GM19023 (cell line): ENCODE data around the gene SLC26A9.

Source experiments
- ATAC-seq: cut with Tn5 transposase; IDR thresholded peaks from one replicate; pipeline ENCODE4 v1.9.1; 2021; ENCODE audit warnings: mild to moderate bottlenecking, moderate library complexity; ENCODE audit not compliant: unreplicated experiment

Gene SLC26A9

DNA sequence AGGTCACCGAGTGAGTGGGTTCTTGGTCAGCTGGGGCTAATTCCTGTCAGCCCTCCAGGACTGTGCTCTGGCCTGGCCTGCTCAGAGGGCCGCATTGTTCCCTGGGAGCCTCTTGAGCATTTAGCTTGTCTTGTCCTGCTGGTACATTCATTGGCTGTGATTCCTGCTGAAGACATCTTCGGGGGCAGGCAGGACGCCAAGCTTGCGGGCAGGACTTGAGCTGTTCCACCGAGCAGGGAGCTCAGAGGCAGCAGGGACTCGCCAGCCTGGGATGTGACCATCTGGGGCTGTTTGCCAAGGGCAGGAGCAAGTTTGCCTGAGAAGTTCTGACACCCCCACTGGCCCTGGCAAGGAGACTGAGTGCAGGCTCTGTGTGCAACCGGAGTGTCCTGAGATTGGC is 7.0 kb upstream of the SLC26A9 start:
- no peak for ATAC-seq

- no peak for ATAC-seq
Observed at GRCh38 chr1:205949753-205950152, 6.5 kb upstream of the SLC26A9 start.

DNA sequence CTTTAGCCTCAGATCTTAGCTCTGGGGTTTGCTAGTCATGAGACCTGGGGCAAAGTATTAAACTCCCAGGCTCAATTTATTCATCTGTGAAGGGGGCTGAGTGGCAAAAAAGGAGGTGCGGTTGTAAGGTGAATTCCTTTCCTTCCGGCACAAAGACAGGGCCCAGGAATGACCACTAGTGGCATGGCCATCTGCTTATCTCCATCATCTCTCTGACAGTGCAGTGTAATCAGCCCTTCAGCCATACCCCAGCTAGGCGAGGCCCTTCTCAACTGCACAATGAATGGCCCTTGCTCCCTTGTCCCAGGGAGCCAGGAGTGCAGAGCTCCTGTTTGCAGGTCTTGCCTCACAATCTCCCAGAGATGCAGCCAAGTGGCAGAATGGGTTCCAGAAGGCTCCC is 5.6 kb upstream of the SLC26A9 start:
- no peak for ATAC-seq

GRCh38 chr1:205948039-205948438 is 4.8 kb upstream of the SLC26A9 start:
- no peak for ATAC-seq

- ATAC-seq = no peak
Observed at GRCh38 chr1:205947024-205947423, 3.8 kb upstream of the SLC26A9 start.

DNA sequence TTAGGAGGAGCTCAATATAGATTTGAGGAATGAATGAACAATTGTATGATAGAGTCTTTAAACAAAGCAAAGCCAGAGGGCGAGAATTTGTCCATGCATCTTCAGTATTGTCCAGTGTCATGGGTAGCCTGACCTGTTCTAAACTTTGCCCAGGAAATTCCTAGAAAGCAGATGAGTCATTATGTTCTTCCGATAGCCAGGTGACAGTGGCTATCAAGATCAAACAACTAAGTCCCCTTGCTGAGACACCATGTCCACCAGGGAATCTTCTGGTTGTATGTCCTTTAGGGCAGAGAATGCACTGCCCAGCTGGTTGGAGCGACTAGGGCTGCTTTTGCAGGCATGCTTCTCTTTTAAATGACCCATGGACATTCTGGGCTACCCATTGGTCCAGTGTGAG is 1.8 kb upstream of the SLC26A9 start:
- ATAC-seq = no peak

DNA sequence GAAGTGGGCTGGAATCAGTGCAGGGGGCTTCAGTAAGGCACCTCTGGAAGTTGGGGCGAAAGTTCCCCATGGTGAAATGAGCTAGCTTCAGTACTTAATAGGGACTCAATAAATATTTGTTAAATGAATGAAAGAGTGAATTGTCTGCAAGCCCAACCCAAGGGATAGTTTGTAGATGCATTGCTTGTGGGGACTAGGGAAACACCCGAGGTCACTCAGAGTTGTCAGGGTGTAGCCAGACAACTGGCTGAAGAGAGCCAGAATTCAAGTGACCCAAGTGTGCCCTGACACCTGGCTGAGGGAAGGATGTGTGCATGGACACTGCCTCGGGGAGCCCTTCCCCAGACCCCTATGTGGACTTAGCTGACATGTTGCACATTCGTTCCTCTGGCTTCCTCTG is 1.3 kb upstream of the SLC26A9 start:
- ATAC-seq = no peak

- ATAC-seq = no peak
Observed at GRCh38 chr1:205942631-205943159, 561 bp downstream of the SLC26A9 start.

- no peak for ATAC-seq
Observed at GRCh38 chr1:205940710-205941109, 2.5 kb downstream of the SLC26A9 start.

GRCh38 chr1:205939690-205940330 is 3.4 kb downstream of the SLC26A9 start:
- ATAC-seq = no peak

GRCh38 chr1:205938682-205939081 is 4.6 kb downstream of the SLC26A9 start:
- ATAC-seq = no peak

DNA sequence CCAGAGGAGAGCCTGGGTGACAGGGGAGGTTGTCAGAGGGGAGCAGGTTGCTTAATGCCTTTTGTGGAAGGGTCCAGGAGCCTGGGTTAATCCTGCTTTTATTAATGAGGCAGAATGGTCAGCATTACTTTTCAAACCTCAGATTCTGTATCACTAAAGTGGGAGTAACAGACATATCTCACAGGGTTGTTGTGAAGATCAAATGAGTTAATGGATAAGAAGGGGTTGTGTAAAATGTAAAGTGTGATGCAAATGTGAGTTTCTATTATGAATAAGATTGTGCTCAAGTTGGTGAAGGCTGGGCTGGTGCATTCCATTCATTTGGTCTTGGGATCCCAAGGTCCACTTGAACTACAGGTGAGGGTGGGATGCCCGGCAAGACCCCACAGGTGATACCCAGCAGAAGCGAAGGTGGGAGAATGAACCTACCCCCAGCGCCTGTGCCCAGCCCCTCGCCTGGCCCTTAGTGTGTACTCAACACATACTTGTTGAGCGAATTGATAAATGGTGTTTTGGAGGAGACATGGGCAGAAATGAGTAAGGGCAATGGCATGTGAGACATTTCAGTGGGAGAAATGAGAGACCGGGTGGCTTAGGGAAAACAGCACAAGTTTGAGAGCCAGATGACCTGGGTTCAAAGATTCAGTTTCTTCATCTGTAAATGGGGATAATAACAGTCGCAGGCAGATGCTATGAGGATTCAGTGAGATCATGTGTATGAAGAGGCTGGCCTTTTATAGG is 6.2 kb downstream of the SLC26A9 start:
- ATAC-seq = no peak

DNA sequence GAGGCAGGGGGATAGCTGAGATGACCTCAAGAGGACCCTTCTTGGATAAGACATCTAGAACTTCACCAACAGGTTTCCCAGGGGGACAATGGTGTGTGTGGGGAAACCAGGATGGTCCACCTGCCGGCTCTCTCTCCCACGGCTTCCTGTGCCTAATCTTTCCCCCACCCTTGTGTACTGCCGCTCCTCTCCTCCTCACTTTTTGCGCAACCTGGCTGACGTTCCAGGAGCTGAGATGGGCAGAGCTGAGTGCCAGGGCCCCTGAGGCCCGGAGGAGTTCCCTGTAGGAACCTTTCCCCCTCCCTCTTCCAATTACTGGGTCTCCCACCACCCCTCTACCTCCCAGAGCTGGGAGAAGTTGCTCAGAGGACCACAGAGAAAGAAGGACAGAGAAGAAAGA is 6.9 kb downstream of the SLC26A9 start:
- ATAC-seq = no peak

- no peak for ATAC-seq
Observed at GRCh38 chr1:205935869-205936268, 7.4 kb downstream of the SLC26A9 start.

DNA sequence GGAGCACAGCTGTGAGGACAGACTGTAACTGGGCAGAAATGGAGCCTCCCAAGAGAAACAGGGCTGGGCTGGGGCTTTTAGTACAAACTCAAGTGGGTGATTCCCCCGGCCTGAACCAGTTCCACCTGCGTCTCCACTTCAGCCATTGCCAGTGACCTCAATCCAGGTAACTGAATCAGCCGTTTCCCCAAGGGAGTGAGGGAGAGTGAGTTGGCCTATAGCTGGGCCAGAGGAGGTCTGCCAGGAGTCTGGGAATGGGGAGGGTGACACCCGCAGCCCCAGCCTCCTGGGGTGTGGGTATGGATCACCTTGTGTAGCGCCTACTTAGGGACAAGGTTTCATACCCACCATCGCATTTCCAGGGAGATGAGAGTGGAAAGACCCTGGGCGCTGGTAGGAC is 8.5 kb downstream of the SLC26A9 start:
- no peak for ATAC-seq

DNA sequence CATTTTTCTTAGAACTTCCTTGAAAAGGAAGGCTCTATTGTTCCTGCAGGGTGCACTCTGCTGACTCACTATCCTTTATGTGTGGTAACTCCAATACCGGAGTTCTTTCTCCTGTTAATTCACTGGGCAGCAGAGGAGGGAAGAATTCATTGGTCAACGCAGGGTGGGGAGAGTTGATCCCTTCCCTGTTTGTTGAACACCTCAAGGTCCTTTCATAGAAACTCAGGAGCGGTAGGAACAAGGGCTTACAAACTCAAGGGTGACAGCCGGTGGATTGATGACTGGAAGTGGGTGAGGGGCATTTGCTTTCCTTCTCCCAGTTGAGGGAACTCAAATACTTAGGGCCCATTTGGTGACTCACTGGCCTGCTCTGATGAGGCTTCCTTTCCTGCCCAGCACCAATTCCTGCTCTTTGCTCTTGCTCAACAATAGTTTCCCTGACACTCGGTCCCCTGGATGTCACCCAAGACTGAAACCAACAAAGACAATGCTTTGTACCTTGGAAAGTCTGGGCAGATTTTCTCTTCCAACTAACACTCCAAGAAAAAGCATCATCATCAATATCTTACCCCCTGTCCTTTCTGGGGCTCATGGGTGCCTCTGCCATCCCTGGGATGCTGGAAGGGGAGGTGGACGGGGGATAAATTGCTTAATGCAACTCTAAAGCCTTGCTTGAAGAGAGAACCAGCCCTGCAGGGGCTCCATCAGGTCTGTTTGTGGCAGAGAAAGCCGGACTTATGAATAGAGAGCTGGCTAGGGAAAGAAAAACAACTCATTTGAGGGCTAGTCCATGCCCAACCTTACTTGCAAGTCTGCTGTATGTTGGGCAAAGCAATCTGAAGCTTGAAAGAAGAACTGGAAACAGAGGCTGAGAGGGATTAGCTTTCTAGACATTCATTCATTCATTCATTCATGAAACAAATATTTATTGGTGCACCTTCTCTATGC is 9.3 kb downstream of the SLC26A9 start:
- no peak for ATAC-seq

- no peak for ATAC-seq
Observed at GRCh38 chr1:205932776-205933175, 10.5 kb downstream of the SLC26A9 start.

GRCh38 chr1:205930799-205931281 is 12.4 kb downstream of the SLC26A9 start:
- ATAC-seq = no peak

DNA sequence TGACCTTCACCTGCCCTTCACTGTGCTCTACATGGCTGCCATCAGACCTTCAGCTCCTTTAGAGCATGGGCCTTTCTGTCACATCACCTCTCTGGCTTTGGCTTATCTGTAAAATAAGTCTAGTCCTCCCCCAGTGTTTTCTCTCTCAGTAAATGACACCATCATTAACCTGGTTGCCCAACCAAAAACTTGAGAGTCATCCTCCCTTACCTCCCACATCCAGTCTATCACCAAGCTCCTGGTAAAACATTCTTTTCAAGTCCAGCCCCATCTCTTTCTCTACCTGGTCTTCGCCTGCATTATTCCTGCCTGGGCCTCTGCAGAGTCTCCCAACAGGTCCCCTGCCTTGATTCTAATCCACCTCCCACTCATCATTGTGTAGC is 13.1 kb downstream of the SLC26A9 start:
- no peak for ATAC-seq

- no peak for ATAC-seq
Observed at GRCh38 chr1:205929496-205930194, 13.6 kb downstream of the SLC26A9 start.

GRCh38 chr1:205928317-205928716 is 14.9 kb downstream of the SLC26A9 start:
- ATAC-seq = no peak
